Iris pigment epithelial cell (primary cell): ENCODE results near the gene IGF1R.

Experiments
- DNase-seq: peaks from one replicate; pipeline ENCODE4 v3.0.0-alpha.2; 2011; ENCODE audit warnings: low read depth

Gene IGF1R

GRCh38 chr15:98745650-98746374 lies 97.5 kb downstream of the IGF1R start:
- DNase-seq: peak; percentile 77

- no peak for DNase-seq
Measured at GRCh38 chr15:98746375-98747155, 98.2 kb downstream of the IGF1R start.

- no peak for DNase-seq
Measured at GRCh38 chr15:98751767-98752166, 103.4 kb downstream of the IGF1R start.

- DNase-seq: peak; percentile 58
Measured at GRCh38 chr15:98753726-98754656, 105.7 kb downstream of the IGF1R start.

GRCh38 chr15:98754657-98755022 lies 106.3 kb downstream of the IGF1R start:
- DNase-seq: no peak

GRCh38 chr15:98755138-98755537 lies 106.8 kb downstream of the IGF1R start:
- DNase-seq: peak; percentile 71

GRCh38 chr15:98755781-98756180 lies 107.4 kb downstream of the IGF1R start:
- no peak for DNase-seq

- no peak for DNase-seq
Measured at GRCh38 chr15:98758224-98758623, 109.9 kb downstream of the IGF1R start.

GRCh38 chr15:98759277-98759676 lies 110.9 kb downstream of the IGF1R start:
- DNase-seq: no peak

GRCh38 chr15:98760112-98760826 lies 111.9 kb downstream of the IGF1R start:
- no peak for DNase-seq

GRCh38 chr15:98760975-98761374 lies 112.6 kb downstream of the IGF1R start:
- DNase-seq: no peak

GRCh38 chr15:98763179-98763578 lies 114.8 kb downstream of the IGF1R start:
- DNase-seq: no peak

- DNase-seq: no peak
Measured at GRCh38 chr15:98764291-98764690, 116.0 kb downstream of the IGF1R start.

- DNase-seq: peak; percentile 14
Measured at GRCh38 chr15:98765610-98766009, 117.3 kb downstream of the IGF1R start.

GRCh38 chr15:98767692-98768091 lies 119.4 kb downstream of the IGF1R start:
- no peak for DNase-seq

- no peak for DNase-seq
Measured at GRCh38 chr15:98769867-98770266, 121.5 kb downstream of the IGF1R start.

- no peak for DNase-seq
Measured at GRCh38 chr15:98770984-98771383, 122.6 kb downstream of the IGF1R start.

GRCh38 chr15:98771541-98771940 lies 123.2 kb downstream of the IGF1R start:
- peak; percentile 34 for DNase-seq

GRCh38 chr15:98772895-98773294 lies 124.6 kb downstream of the IGF1R start:
- DNase-seq: no peak

- no peak for DNase-seq
Measured at GRCh38 chr15:98773616-98774015, 125.3 kb downstream of the IGF1R start.

- peak; percentile 9 for DNase-seq
Measured at GRCh38 chr15:98774756-98775497, 126.6 kb downstream of the IGF1R start.
